ENCODE results near the gene FSTL5. TPM values are rescaled to one million over a fixed set of nuclear protein-coding genes. Genes with fewer than 3 reads are reported as not detected.

FSTL5 gene
- total RNA-seq, 1 experiment from 2014 or later, result not detected

GRCh38 chr4:161360982-161361381 lies 802.8 kb downstream of the FSTL5 start:
- Histone ChIP-seq H3K9ac (ENCODE audit: low read length) (no peak overlapping the region), H3K36me3 (ENCODE audit: control insufficient read depth in 1 of 2, insufficient read depth in 2 of 2, low read length in 2 of 2) (no peaks in the 10 kb centered on the region), H3K9me2 (ENCODE audit: insufficient read depth) (no peaks in the 10 kb centered on the region), H3K4me2 (ENCODE audit: low read length) (no peak overlapping the region), H3K4me3 (replicated peaks in 1 of 2; ENCODE audit: low read depth in 1 of 2, low read length in 2 of 2) (no peak overlapping the region), H2AFZ (ENCODE audit: low read depth, low read length, poor library complexity, severe bottlenecking) (no peak overlapping the region), H3K79me2 (ENCODE audit: insufficient read depth, low read length) (no peaks in the 10 kb centered on the region), H4K20me1 (ENCODE audit: insufficient read depth) (no peaks in the 10 kb centered on the region), H3K27ac (ENCODE audit: low read depth, low read length) (no peak overlapping the region), H3K9me3 (ENCODE audit: control insufficient read depth in 1 of 2, insufficient read depth in 1 of 2, low read depth in 1 of 2, low read length in 2 of 2) (no peaks in the 10 kb centered on the region), H3K4me1 (ENCODE audit: control insufficient read depth in 1 of 2, insufficient read depth in 2 of 2, low read length in 2 of 2) (no peaks in the 10 kb centered on the region), H3K27me3 (ENCODE audit: insufficient read depth, low read length) (no peaks in the 10 kb centered on the region)
- ATAC-seq (no peak), DNase-seq (ENCODE audit: low read depth, low spot score) (no peak)
- POLR2A ChIA-PET, result no interaction called here
- TF ChIP-seq RAD21 (IDR thresholded peaks at IDR 0.05; ENCODE audit: low read depth) (no peak), ZNF274 (IDR thresholded peaks at IDR 0.05; ENCODE audit: low read depth, low read length) (no peak), EZH2 (IDR thresholded peaks at IDR 0.05) (no peak), TCF7L2 (IDR thresholded peaks at IDR 0.05; ENCODE audit: borderline replicate concordance, extremely low read depth, insufficient read depth, insufficient read length) (no peak), YY1 (IDR thresholded peaks at IDR 0.05; ENCODE audit: extremely low read depth, insufficient replicate concordance, low read depth, low read length) (no peak), EGR1 (IDR thresholded peaks at IDR 0.05; ENCODE audit: low read depth) (no peak), POLR2A (IDR thresholded peaks at IDR 0.05; ENCODE audit: borderline replicate concordance, extremely low read depth, insufficient read depth, insufficient read length) (no peak), EZH2phosphoT487 (IDR thresholded peaks at IDR 0.05; ENCODE audit: borderline replicate concordance) (no peak), SP1 (IDR thresholded peaks at IDR 0.05; ENCODE audit: low read depth) (no peak)
- TF ChIP-seq, protein P1, sequence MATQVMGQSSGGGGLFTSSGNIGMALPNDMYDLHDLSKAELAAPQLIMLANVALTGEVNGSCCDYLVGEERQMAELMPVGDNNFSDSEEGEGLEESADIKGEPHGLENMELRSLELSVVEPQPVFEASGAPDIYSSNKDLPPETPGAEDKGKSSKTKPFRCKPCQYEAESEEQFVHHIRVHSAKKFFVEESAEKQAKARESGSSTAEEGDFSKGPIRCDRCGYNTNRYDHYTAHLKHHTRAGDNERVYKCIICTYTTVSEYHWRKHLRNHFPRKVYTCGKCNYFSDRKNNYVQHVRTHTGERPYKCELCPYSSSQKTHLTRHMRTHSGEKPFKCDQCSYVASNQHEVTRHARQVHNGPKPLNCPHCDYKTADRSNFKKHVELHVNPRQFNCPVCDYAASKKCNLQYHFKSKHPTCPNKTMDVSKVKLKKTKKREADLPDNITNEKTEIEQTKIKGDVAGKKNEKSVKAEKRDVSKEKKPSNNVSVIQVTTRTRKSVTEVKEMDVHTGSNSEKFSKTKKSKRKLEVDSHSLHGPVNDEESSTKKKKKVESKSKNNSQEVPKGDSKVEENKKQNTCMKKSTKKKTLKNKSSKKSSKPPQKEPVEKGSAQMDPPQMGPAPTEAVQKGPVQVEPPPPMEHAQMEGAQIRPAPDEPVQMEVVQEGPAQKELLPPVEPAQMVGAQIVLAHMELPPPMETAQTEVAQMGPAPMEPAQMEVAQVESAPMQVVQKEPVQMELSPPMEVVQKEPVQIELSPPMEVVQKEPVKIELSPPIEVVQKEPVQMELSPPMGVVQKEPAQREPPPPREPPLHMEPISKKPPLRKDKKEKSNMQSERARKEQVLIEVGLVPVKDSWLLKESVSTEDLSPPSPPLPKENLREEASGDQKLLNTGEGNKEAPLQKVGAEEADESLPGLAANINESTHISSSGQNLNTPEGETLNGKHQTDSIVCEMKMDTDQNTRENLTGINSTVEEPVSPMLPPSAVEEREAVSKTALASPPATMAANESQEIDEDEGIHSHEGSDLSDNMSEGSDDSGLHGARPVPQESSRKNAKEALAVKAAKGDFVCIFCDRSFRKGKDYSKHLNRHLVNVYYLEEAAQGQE (IDR thresholded peaks at IDR 0.05; ENCODE audit: low read depth), result no peak
- TF ChIP-seq, protein P2, sequence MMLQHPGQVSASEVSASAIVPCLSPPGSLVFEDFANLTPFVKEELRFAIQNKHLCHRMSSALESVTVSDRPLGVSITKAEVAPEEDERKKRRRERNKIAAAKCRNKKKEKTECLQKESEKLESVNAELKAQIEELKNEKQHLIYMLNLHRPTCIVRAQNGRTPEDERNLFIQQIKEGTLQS (IDR thresholded peaks at IDR 0.05), result no peak
- intact Hi-C loops (cut with micrococcal nuclease), result no loop called here
- no TSS peak for BruUV-seq (replicated peaks)
- CTCF ChIA-PET, result no interaction called here
- RAD21 ChIA-PET (ENCODE audit: low non-redundant PET in 1 of 2, low total read pairs in 2 of 2, uncharacterized antibody in 2 of 2, unreplicated experiment in 2 of 2), result no interaction called here
